Hematopoietic multipotent progenitor cell treated with erythropoietin and hydrocortisone succinate and interleukin-3 and kit ligand, for 17 days (in vitro differentiated cells): ENCODE data around the gene PPP1R13L.
"Not testable (repeated sequence)": the region's sequence is repeated elsewhere in the genome, so short reads cannot be mapped to it uniquely, and the experiment has no call there.

Source experiments
- DNase-seq: peaks from one replicate; pipeline ENCODE4 v3.0.0-alpha.2; 2015; ENCODE audit warnings: low spot score

PPP1R13L gene

GRCh38 chr19:45429896-45430295 lies 25.0 kb upstream of the PPP1R13L start:
- DNase-seq = not testable (repeated sequence)

- no peak for DNase-seq
These were observed 23.7 kb upstream of the PPP1R13L start for GRCh38 chr19:45428384-45429231.

GRCh38 chr19:45424191-45425058 lies 19.6 kb upstream of the PPP1R13L start:
- DNase-seq = peak; percentile 25

GRCh38 chr19:45423589-45424190 lies 18.8 kb upstream of the PPP1R13L start, which contains the start of gene ERCC1:
Gene ERCC1, minus strand, starts transcription at chr19:45423917. Its CDS starts 543 bp downstream, at chr19:45423374.
- peak; percentile 96 for DNase-seq

GRCh38 chr19:45423033-45423588 lies 18.2 kb upstream of the PPP1R13L start:
- DNase-seq = no peak

GRCh38 chr19:45421947-45422498 lies 17.2 kb upstream of the PPP1R13L start:
- DNase-seq = no peak

GRCh38 chr19:45420871-45421270 lies 16.0 kb upstream of the PPP1R13L start:
- no peak for DNase-seq

- DNase-seq = no peak
These were observed 15.5 kb upstream of the PPP1R13L start for GRCh38 chr19:45420356-45420755.

- DNase-seq = no peak
These were observed 15.0 kb upstream of the PPP1R13L start for GRCh38 chr19:45419895-45420294.

- DNase-seq = no peak
These were observed 14.5 kb upstream of the PPP1R13L start for GRCh38 chr19:45419396-45419795.

- DNase-seq = no peak
These were observed 13.9 kb upstream of the PPP1R13L start for GRCh38 chr19:45418802-45419201.

- no peak for DNase-seq
These were observed 12.3 kb upstream of the PPP1R13L start for GRCh38 chr19:45417151-45417550.

GRCh38 chr19:45414468-45414867 lies 9.6 kb upstream of the PPP1R13L start:
- DNase-seq = no peak

- DNase-seq = no peak
These were observed 8.6 kb upstream of the PPP1R13L start for GRCh38 chr19:45413497-45413896.

GRCh38 chr19:45410330-45410729 lies 5.5 kb upstream of the PPP1R13L start:
- not testable (repeated sequence) for DNase-seq

- no peak for DNase-seq
These were observed 4.7 kb upstream of the PPP1R13L start for GRCh38 chr19:45409557-45409920.

- DNase-seq = no peak
These were observed 4.1 kb upstream of the PPP1R13L start for GRCh38 chr19:45408830-45409556.

GRCh38 chr19:45408121-45408520 lies 3.3 kb upstream of the PPP1R13L start:
- DNase-seq = no peak

GRCh38 chr19:45407585-45407984 lies 2.7 kb upstream of the PPP1R13L start:
- DNase-seq = not testable (repeated sequence)

- DNase-seq = no peak
These were observed 2.2 kb upstream of the PPP1R13L start for GRCh38 chr19:45407091-45407375.
